HepG2 (cell line): ENCODE results near the gene ARHGEF40. TPM values are rescaled to one million over a fixed set of nuclear protein-coding genes. Genes with fewer than 3 reads are reported as not detected.

ENCODE experiments used
- CEBPB ChIP-seq: IDR thresholded peaks from 2 replicates; pipeline ENCODE4 v1.6.1; 2011; ENCODE audit warnings: low read depth, low read length, improper control_type of control experiment, borderline replicate concordance
- GPN1 ChIP-seq: sonication (generic); formaldehyde crosslinking; IDR thresholded peaks from 2 replicates; pipeline ENCODE4 v1.5.1; 2020; ENCODE audit warnings: missing genetic modification reagents, borderline replicate concordance
- HOXD1 ChIP-seq: sonication (generic); formaldehyde crosslinking; IDR thresholded peaks from 2 replicates; pipeline ENCODE4 v1.5.0; 2020; ENCODE audit warnings: missing genetic modification reagents
- KDM6A ChIP-seq: IDR thresholded peaks from 2 replicates; pipeline ENCODE4 v1.6.1; 2016; ENCODE audit warnings: low read depth
- MTF1 ChIP-seq: sonication (generic); formaldehyde crosslinking; IDR thresholded peaks from 2 replicates; pipeline ENCODE4 v1.5.0; 2020; ENCODE audit warnings: missing genetic modification reagents
- RELA ChIP-seq: sonication (generic); formaldehyde crosslinking; IDR thresholded peaks from 2 replicates; pipeline ENCODE4 v1.4.0; 2020; ENCODE audit warnings: missing genetic modification reagents
- TP53 ChIP-seq: sonication (generic); formaldehyde crosslinking; conservative IDR thresholded peaks from 2 replicates; pipeline ENCODE4 v1.4.0; 2020; ENCODE audit warnings: missing genetic modification reagents
- ZFP82 ChIP-seq: sonication (generic); formaldehyde crosslinking; IDR thresholded peaks from 2 replicates; pipeline ENCODE4 v1.5.1; 2020; ENCODE audit warnings: mild to moderate bottlenecking, missing genetic modification reagents, borderline replicate concordance
- ZNF10 ChIP-seq: sonication (generic); formaldehyde crosslinking; IDR thresholded peaks from 2 replicates; pipeline ENCODE4 v1.4.0; 2020; ENCODE audit warnings: mild to moderate bottlenecking, low read depth, missing genetic modification reagents, borderline replicate concordance
- ZNF44 ChIP-seq: sonication (generic); formaldehyde crosslinking; IDR thresholded peaks from 2 replicates; pipeline ENCODE4 v1.5.1; 2020; ENCODE audit warnings: mild to moderate bottlenecking, missing genetic modification reagents
- ZNF446 ChIP-seq: sonication (generic); formaldehyde crosslinking; IDR thresholded peaks from 2 replicates; pipeline ENCODE4 v1.5.0; 2020; ENCODE audit warnings: mild to moderate bottlenecking, missing genetic modification reagents
- ZNF546 ChIP-seq: sonication (generic); formaldehyde crosslinking; conservative IDR thresholded peaks from 2 replicates; pipeline ENCODE4 v1.8.1; 2023; ENCODE audit warnings: mild to moderate bottlenecking, missing genetic modification reagents
- ZSCAN29 ChIP-seq: sonication (generic); formaldehyde crosslinking; conservative IDR thresholded peaks from 2 replicates; pipeline ENCODE4 v1.4.0; 2020; ENCODE audit warnings: mild to moderate bottlenecking, missing genetic modification reagents
- polyA plus RNA-seq, 8 experiments: library from polyadenylated mRNA; depleted of rRNA in 3 of 8; stranded (reverse) in 7 of 8; unstranded in 1 of 8; fragments of >200 nt; fragmentation: Illumina TruSeq in 4 of 8; extraction: Trizol in 4 of 8; gene quantifications; 2 replicates each; pipeline versions ENCODE4 v1.2.1 to v1.2.3, GENCODE V29; 2011 to 2016; ENCODE audit warnings: low read depth in 4 of 8, missing spikeins in 1 of 8, mixed read lengths in 1 of 8; ENCODE audit not compliant: insufficient read depth in 1 of 8
- total RNA-seq, 5 experiments: library from RNA; depleted of rRNA; stranded (reverse); fragments of >200 nt; fragmentation: Illumina TruSeq; extraction: Trizol; gene quantifications; 2 replicates each; pipeline ENCODE4 v1.2.3, GENCODE V29; 2016; ENCODE audit warnings: low read depth in 1 of 5
- TF ChIP-seq, protein P1 (sequence below): sonication (generic); formaldehyde crosslinking; conservative IDR thresholded peaks from 2 replicates; pipeline ENCODE4 v1.4.0; 2020; ENCODE audit warnings: missing genetic modification reagents
- TF ChIP-seq, protein P2 (sequence below): sonication (generic); formaldehyde crosslinking; IDR thresholded peaks from 2 replicates; pipeline ENCODE4 v1.5.0; 2020; ENCODE audit warnings: mild to moderate bottlenecking, missing genetic modification reagents
- TF ChIP-seq, protein P3 (sequence below): sonication (generic); formaldehyde crosslinking; IDR thresholded peaks from 2 replicates; pipeline ENCODE4 v1.5.0; 2020; ENCODE audit warnings: missing genetic modification reagents
- TF ChIP-seq, protein P4 (sequence below), 2 experiments: sonication (generic) in 1 of 2; formaldehyde crosslinking in 1 of 2; IDR thresholded peaks; 2 replicates each; pipeline versions ENCODE4 v1.4.0 to v1.6.1; 2018 to 2020; ENCODE audit warnings: missing genetic modification reagents in 2 of 2, borderline replicate concordance in 1 of 2, low read depth in 1 of 2, mild to moderate bottlenecking in 1 of 2, missing biosample characterization in 1 of 2
- TF ChIP-seq, protein P5 (sequence below): sonication (generic); formaldehyde crosslinking; IDR thresholded peaks from 2 replicates; pipeline ENCODE4 v1.9.0; 2021; ENCODE audit warnings: missing genetic modification reagents, mild to moderate bottlenecking, borderline replicate concordance
- TF ChIP-seq, protein P6 (sequence below): sonication (generic); formaldehyde crosslinking; IDR thresholded peaks from 2 replicates; pipeline ENCODE4 v1.5.1; 2020; ENCODE audit warnings: missing genetic modification reagents, mild to moderate bottlenecking, borderline replicate concordance

The ARHGEF40 gene
- total and polyA plus RNA-seq, 2 of the 13 experiments (the other 11 are each of a cell fraction or from before 2014, with no cell fraction given), result 28.1 to 78.1 TPM

DNA sequence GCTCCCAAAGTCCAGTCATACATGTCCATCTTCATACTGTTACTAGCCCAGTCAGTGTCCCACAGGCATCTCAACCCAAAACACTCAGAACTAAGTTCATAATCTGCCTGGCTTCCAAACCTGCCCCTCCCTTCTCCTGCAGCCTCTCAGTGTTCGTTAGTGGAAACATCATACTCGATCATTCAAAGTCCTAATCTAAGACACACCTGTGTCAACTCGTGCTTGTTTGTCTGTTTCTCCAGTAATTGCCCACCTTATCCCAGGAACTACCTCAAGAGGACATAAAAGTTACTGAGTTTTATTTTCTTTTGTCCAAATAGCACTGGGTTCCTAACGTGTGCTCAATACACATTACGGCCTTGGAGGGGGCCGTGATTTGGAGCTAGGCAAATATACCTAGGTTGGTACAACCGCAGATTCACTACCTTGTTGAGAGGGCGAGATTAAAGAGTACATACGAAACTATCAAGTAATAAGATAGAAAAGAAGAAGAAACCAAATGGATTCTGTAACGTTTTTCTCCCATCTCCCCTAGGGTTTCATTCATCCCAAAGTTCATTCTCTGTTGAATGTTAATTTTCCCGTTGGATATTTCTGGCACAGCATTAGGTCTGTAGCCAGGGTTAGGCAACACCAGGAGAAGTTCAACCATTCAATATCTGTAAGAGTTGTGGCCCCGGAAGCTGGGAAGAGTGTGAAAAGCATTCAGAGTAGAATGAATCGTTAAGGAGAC, 9.3 kb upstream of the ARHGEF40 start (continued):
- TF ChIP-seq, protein P1, sequence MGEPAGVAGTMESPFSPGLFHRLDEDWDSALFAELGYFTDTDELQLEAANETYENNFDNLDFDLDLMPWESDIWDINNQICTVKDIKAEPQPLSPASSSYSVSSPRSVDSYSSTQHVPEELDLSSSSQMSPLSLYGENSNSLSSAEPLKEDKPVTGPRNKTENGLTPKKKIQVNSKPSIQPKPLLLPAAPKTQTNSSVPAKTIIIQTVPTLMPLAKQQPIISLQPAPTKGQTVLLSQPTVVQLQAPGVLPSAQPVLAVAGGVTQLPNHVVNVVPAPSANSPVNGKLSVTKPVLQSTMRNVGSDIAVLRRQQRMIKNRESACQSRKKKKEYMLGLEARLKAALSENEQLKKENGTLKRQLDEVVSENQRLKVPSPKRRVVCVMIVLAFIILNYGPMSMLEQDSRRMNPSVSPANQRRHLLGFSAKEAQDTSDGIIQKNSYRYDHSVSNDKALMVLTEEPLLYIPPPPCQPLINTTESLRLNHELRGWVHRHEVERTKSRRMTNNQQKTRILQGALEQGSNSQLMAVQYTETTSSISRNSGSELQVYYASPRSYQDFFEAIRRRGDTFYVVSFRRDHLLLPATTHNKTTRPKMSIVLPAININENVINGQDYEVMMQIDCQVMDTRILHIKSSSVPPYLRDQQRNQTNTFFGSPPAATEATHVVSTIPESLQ (CRISPR knock-in tag), result no peak
- TF ChIP-seq ZNF546 (CRISPR knock-in tag), result 0 out of 2 replicates have a peak, but pooled peaks have one; percentile 32
- no peak for TF ChIP-seq HOXD1 (CRISPR knock-in tag)
- TF ChIP-seq, protein P2, sequence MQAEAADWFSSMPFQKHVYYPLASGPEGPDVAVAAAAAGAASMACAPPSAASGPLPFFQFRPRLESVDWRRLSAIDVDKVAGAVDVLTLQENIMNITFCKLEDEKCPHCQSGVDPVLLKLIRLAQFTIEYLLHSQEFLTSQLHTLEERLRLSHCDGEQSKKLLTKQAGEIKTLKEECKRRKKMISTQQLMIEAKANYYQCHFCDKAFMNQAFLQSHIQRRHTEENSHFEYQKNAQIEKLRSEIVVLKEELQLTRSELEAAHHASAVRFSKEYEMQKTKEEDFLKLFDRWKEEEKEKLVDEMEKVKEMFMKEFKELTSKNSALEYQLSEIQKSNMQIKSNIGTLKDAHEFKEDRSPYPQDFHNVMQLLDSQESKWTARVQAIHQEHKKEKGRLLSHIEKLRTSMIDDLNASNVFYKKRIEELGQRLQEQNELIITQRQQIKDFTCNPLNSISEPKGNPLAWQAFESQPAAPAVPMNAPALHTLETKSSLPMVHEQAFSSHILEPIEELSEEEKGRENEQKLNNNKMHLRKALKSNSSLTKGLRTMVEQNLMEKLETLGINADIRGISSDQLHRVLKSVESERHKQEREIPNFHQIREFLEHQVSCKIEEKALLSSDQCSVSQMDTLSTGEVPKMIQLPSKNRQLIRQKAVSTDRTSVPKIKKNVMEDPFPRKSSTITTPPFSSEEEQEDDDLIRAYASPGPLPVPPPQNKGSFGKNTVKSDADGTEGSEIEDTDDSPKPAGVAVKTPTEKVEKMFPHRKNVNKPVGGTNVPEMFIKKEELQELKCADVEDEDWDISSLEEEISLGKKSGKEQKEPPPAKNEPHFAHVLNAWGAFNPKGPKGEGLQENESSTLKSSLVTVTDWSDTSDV, result no peak
- TF ChIP-seq ZFP82 (CRISPR knock-in tag), result no peak
- TF ChIP-seq, protein P3, sequence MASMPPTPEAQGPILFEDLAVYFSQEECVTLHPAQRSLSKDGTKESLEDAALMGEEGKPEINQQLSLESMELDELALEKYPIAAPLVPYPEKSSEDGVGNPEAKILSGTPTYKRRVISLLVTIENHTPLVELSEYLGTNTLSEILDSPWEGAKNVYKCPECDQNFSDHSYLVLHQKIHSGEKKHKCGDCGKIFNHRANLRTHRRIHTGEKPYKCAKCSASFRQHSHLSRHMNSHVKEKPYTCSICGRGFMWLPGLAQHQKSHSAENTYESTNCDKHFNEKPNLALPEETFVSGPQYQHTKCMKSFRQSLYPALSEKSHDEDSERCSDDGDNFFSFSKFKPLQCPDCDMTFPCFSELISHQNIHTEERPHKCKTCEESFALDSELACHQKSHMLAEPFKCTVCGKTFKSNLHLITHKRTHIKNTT, result no peak
- no peak for TF ChIP-seq ZSCAN29
- TF ChIP-seq ZNF10 (CRISPR knock-in tag), result no peak
- TF ChIP-seq, protein P4, sequence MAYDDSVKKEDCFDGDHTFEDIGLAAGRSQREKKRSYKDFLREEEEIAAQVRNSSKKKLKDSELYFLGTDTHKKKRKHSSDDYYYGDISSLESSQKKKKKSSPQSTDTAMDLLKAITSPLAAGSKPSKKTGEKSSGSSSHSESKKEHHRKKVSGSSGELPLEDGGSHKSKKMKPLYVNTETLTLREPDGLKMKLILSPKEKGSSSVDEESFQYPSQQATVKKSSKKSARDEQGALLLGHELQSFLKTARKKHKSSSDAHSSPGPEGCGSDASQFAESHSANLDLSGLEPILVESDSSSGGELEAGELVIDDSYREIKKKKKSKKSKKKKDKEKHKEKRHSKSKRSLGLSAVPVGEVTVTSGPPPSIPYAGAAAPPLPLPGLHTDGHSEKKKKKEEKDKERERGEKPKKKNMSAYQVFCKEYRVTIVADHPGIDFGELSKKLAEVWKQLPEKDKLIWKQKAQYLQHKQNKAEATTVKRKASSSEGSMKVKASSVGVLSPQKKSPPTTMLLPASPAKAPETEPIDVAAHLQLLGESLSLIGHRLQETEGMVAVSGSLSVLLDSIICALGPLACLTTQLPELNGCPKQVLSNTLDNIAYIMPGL (CRISPR knock-in tag; IDR thresholded peaks at IDR 0.05; ENCODE audit: borderline replicate concordance in 1 of 2, low read depth in 1 of 2), result 0 out of 4 replicates have a peak, but pooled peaks of 1 of the 2 experiments have one; percentile 25
- TF ChIP-seq, protein P5, sequence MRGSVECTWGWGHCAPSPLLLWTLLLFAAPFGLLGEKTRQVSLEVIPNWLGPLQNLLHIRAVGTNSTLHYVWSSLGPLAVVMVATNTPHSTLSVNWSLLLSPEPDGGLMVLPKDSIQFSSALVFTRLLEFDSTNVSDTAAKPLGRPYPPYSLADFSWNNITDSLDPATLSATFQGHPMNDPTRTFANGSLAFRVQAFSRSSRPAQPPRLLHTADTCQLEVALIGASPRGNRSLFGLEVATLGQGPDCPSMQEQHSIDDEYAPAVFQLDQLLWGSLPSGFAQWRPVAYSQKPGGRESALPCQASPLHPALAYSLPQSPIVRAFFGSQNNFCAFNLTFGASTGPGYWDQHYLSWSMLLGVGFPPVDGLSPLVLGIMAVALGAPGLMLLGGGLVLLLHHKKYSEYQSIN, result no peak
- peak; percentile 71; the same call in 1 of the 2 replicates for TF ChIP-seq CEBPB
- TF ChIP-seq RELA (CRISPR knock-in tag), result no peak
- TF ChIP-seq MTF1 (CRISPR knock-in tag), result no peak
- no peak for TF ChIP-seq GPN1
- no peak for TF ChIP-seq ZNF44 (CRISPR knock-in tag)
- no peak for TF ChIP-seq TP53 (CRISPR knock-in tag)
- no peak for TF ChIP-seq KDM6A
- TF ChIP-seq ZNF446, result no peak
- TF ChIP-seq, protein P6, sequence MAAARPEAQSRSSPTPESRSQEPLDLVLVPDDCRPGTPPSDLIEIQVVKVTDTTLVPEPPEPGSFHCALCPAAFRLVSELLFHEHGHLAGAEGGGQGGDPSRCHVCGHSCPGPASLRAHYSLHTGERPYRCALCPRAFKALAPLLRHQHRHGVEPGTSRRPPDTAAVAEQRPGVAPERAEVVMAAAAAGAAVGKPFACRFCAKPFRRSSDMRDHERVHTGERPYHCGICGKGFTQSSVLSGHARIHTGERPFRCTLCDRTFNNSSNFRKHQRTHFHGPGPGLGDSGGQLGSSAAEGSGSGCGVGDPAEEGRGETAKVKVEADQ, result no peak
